DND-41 (cell line): ENCODE results near the gene FUT6.

Source experiments
- ATAC-seq: fragments of 200-7000 bp; cut with Tn5 transposase; 3 replicates; pipeline ENCODE4 v1.9.1; 2021; ENCODE audit warnings: low read depth; ENCODE audit not compliant: insufficient read depth
- DNase-seq: peaks from one replicate; pipeline ENCODE4 v3.0.0-alpha.2; 2020
- H2AFZ ChIP-seq: 2 replicates; pipeline ENCODE4 v1.6.0; 2012; ENCODE audit warnings: low read depth, low read length
- H3K27ac ChIP-seq: 2 replicates; pipeline ENCODE4 v1.5.1; 2012; ENCODE audit warnings: low read length, inconsistent platforms
- H3K27me3 ChIP-seq: fragments of 200-600 bp; sonication (generic); 2 replicates; pipeline ENCODE4 v1.6.0; 2012; ENCODE audit warnings: low read length, mild to moderate bottlenecking, inconsistent platforms; ENCODE audit not compliant: insufficient read depth, poor library complexity
- H3K36me3 ChIP-seq: 2 replicates; pipeline ENCODE4 v1.5.1; 2012; ENCODE audit warnings: low read length, inconsistent platforms; ENCODE audit not compliant: insufficient read depth
- H3K4me1 ChIP-seq: 2 replicates; pipeline ENCODE4 v1.5.1; 2012; ENCODE audit warnings: mild to moderate bottlenecking, low read length; ENCODE audit not compliant: insufficient read depth
- H3K4me2 ChIP-seq: 2 replicates; pipeline ENCODE4 v1.6.0; 2012; ENCODE audit warnings: mild to moderate bottlenecking, moderate library complexity, low read length, inconsistent platforms; ENCODE audit not compliant: insufficient read depth
- H3K4me3 ChIP-seq, 2 experiments: fragments of 200-600 bp in 1 of 2; shearing (Covaris generic) in 1 of 2; 2 replicates each; pipeline ENCODE4 v1.5.1; 2012 to 2016; ENCODE audit warnings: inconsistent platforms in 2 of 2, low read length in 2 of 2, mild to moderate bottlenecking in 2 of 2, low read depth in 1 of 2, moderate library complexity in 1 of 2
- H3K79me2 ChIP-seq: 2 replicates; pipeline ENCODE4 v1.6.0; 2012; ENCODE audit warnings: low read length, inconsistent platforms; ENCODE audit not compliant: insufficient read depth
- H3K9ac ChIP-seq: 2 replicates; pipeline ENCODE4 v1.6.0; 2012; ENCODE audit warnings: low read depth, mild to moderate bottlenecking, inconsistent platforms, low read length, moderate library complexity
- H3K9me3 ChIP-seq: 2 replicates; pipeline ENCODE4 v1.5.1; 2012; ENCODE audit warnings: low read length, moderate library complexity, mild to moderate bottlenecking, inconsistent platforms; ENCODE audit not compliant: insufficient read depth, severe bottlenecking
- H4K20me1 ChIP-seq: 2 replicates; pipeline ENCODE4 v1.6.0; 2012; ENCODE audit warnings: low read length; ENCODE audit not compliant: insufficient read depth
- EZH2 ChIP-seq: IDR thresholded peaks from 3 replicates; pipeline ENCODE4 v1.6.1; 2012; ENCODE audit warnings: borderline replicate concordance, low read depth, mild to moderate bottlenecking, moderate library complexity, low read length, inconsistent platforms; ENCODE audit not compliant: severe bottlenecking
- TF ChIP-seq, protein P1 (sequence below): IDR thresholded peaks from 2 replicates; pipeline ENCODE4 v1.5.1; 2012; ENCODE audit warnings: borderline replicate concordance, low read length, moderate library complexity, mild to moderate bottlenecking; ENCODE audit not compliant: poor library complexity, severe bottlenecking; ENCODE audit errors: extremely low read depth

The FUT6 gene

DNA sequence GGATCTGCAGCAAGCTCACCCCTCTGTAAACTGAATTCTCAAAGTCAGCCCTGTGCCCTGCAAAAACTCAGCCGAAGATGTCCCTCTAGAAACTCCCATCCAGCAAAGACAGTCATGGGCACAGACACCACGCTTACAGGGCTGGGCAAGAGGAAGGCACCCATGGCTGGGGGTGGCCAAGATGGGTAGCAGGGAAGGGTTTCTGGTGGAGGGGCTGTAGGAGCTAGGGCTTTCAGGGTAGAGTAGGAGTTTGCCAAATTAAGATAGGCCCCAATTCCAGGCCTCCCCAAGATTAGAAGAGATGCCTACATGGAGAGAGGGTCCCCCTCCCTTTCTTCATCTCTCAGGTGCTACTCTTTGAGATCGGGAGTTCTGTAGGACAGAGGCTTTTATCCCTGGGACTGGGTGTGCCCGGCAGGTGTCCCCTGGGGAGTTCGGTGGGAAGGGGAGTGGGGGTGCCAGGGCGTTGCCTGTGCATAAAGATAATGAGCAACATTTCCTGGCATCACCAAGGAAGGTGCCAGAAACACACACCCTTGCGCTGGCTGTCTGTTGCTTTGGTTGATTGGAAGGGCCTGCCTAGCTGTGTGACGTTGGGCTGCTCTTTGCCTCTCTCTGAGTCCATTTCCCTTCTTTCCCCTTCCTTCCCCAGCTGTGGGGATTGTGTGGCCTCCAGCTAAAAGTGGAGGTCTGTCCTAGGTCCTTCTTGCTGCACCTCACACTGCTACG, 25.2 kb downstream of the FUT6 start:
- Histone ChIP-seq H2AFZ (no peak overlapping the region), H3K27ac (no peak overlapping the region), H4K20me1 (no peaks in the 10 kb centered on the region; the same call in 1 of the 2 replicates), H3K9me3 (no peaks in the 10 kb centered on the region), H3K79me2 (no peaks in the 10 kb centered on the region), H3K27me3 (no peaks in the 10 kb centered on the region), H3K4me2 (no peak overlapping the region), H3K9ac (no peak overlapping the region), H3K4me3 (no peak overlapping the region), H3K4me1 (no peaks in the 10 kb centered on the region), H3K36me3 (no peaks in the 10 kb centered on the region)
- no peak for DNase-seq
- ATAC-seq = no peak; the same call in 1 of the 3 replicates
- no peak for TF ChIP-seq EZH2
- TF ChIP-seq, protein P1, sequence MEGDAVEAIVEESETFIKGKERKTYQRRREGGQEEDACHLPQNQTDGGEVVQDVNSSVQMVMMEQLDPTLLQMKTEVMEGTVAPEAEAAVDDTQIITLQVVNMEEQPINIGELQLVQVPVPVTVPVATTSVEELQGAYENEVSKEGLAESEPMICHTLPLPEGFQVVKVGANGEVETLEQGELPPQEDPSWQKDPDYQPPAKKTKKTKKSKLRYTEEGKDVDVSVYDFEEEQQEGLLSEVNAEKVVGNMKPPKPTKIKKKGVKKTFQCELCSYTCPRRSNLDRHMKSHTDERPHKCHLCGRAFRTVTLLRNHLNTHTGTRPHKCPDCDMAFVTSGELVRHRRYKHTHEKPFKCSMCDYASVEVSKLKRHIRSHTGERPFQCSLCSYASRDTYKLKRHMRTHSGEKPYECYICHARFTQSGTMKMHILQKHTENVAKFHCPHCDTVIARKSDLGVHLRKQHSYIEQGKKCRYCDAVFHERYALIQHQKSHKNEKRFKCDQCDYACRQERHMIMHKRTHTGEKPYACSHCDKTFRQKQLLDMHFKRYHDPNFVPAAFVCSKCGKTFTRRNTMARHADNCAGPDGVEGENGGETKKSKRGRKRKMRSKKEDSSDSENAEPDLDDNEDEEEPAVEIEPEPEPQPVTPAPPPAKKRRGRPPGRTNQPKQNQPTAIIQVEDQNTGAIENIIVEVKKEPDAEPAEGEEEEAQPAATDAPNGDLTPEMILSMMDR = no peak

GRCh38 chr19:5811117-5811516, 28.4 kb downstream of the FUT6 start:
- Histone ChIP-seq H3K27ac (no peak overlapping the region), H3K9ac (no peak overlapping the region), H4K20me1 (no peaks in the 10 kb centered on the region; the same call in 1 of the 2 replicates), H3K79me2 (no peaks in the 10 kb centered on the region), H3K4me3 (no peak overlapping the region), H3K36me3 (no peaks in the 10 kb centered on the region), H3K4me2 (no peak overlapping the region), H2AFZ (no peak overlapping the region), H3K27me3 (no peaks in the 10 kb centered on the region), H3K9me3 (no peaks in the 10 kb centered on the region), H3K4me1 (no peaks in the 10 kb centered on the region)
- DNase-seq = no peak
- no peak for ATAC-seq
- no peak for TF ChIP-seq EZH2
- TF ChIP-seq, protein P1 = no peak

DNA sequence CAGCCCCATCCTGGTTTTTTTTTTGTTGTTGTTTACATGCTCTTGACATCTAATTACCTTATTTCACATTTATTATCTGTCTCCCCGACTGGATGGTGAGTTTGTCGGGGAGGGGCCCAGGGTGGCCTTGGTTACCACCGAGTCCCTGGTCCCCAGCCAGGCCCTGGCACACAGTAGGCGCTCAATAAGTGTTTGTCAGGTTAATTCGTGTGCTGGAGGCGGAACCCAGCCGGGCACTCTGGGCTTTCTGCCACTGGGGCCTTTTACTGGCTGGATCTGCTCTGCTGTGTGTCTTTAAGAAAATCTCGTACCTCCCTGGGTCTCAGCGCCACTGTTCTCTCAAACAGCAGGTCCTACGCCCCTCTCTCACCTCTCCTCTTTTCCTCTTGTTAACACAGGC, 30.0 kb downstream of the FUT6 start:
- Histone ChIP-seq H3K9me3 (no peaks in the 10 kb centered on the region), H3K36me3 (no peaks in the 10 kb centered on the region), H4K20me1 (no peaks in the 10 kb centered on the region; the same call in 1 of the 2 replicates), H3K79me2 (no peaks in the 10 kb centered on the region), H3K4me2 (no peak overlapping the region), H3K4me1 (peaks cover 3% of the 10 kb centered on the region), H3K27me3 (peaks cover 2% of the 10 kb centered on the region), H2AFZ (no peak overlapping the region), H3K9ac (no peak overlapping the region), H3K4me3 (no peak overlapping the region), H3K27ac (no peak overlapping the region)
- DNase-seq = no peak
- no peak for TF ChIP-seq EZH2
- TF ChIP-seq, protein P1 = no peak
- no peak for ATAC-seq
